Hematopoietic multipotent progenitor cell treated with erythropoietin and hydrocortisone succinate and interleukin-3 and kit ligand, for 8 days (in vitro differentiated cells): ENCODE data around the gene CBLB.
"Not testable (repeated sequence)": the region's sequence is repeated elsewhere in the genome, so short reads cannot be mapped to it uniquely, and the experiment has no call there.

Source experiments
- DNase-seq: peaks from one replicate; pipeline ENCODE4 v3.0.0-alpha.2; 2015

Gene CBLB

DNA sequence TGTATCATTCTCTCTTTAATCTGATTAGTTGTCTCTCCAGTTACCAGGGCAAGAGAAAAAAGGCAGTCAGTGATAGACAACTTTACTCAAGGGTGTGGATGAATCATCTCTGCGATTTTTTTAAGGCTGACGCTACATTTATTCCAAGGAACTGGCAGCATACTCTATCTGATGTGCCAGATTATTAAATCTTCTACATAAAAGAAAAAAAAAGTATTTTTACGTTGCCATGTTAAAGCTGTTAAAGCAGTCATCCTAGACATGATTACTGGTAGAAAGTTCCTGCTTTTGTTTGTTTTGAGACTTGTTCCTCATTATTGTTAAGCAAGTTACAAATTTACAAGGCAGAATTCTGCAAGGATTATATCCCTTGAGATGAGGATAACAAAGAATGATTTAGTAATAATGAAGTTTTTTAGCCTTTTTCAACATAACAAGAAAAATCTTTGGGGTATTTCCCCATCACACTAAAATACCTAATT lies 121.7 kb downstream of the CBLB start:
- no peak for DNase-seq

DNA sequence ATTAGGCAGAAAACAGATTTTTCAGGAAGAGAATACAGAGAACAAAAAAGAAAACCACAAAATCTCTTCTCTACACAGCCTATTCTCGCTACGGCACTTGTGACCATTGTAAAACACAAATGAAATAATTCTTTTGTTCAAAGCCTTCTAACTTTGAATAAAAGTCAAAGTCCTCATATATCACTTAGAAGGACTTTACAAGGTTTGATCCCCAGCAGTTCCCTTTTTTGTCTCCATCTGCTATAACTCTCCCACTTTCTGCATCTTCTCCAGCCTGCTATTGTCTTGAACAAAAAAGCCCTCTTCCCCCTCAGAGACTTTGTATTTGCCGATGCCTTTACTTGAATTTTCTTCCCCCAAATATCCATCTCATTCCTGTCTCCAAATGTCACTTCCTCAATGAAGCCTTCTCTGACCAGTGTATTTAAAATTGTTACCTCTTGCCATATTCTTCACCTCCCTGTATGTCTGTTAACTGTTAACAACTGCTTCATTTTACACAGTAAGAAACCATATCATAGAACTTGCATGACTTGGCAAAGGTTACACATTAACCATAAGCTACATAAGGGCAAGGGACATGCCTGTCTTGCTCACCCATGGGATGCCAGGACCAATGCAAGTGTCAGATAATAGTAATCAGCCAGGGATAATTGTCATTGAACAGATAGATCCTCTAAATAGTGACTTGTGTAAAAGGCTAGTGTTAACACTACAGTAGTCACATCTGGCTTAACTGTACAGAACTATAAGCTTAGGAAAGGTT lies 122.4 kb downstream of the CBLB start:
- DNase-seq: no peak

- no peak for DNase-seq
Observed at GRCh38 chr3:105745046-105745445, 123.8 kb downstream of the CBLB start.

DNA sequence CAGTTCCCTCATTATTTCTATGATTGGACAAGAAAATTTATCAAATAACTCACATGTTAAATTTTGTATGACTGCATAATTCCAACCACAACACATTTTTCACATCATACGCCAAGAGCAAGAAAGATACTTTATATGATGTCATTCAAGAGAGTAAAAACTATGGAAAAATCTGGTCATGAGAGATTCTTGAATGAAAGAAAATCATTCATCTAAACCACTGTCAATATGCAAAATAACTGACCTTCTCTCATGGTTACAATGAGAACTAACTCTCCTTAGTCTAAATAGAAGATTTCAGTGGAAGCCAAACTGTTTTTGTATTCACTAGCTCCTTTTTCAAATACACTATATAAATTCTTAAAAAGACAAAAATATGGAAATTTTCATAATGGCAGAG lies 124.6 kb downstream of the CBLB start:
- DNase-seq: no peak

DNA sequence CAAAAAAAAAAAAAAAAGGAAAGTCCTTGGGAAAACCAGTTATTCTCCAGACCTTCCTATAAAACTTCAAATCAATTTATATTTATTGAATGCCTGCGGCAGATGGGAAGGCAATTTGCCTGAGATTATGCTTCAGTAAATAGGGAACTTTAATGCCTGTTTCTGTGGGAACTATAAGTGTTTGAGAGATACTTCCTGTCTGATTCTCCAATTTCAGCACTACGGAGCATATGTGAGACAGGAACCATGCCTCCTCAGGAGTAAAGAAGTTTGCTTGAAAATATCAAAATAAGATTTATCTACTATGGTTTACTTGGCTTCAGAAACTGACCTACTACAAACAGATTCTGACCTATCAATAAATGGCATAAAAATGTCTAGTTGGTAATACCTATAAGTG lies 135.5 kb downstream of the CBLB start:
- no peak for DNase-seq

DNA sequence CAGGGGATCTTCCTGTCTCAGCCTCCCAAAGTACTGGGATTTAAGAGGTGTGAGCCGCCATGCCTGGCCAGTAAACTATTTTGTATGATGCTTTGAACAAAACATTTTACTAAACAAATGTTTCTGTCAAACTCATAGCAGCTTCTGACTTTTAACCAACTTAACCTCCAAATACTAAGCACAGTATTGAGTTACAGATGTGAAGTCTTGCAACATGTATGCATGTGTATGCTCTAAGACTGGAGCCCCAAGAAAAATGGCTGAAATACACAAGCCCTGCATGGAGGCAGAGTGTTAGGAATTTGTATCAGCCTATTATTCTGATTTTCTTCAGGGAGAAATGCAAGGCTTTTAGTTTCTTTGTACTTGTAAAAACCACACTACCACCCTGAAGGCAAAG lies 137.1 kb downstream of the CBLB start:
- DNase-seq: no peak

- DNase-seq: no peak
Observed at GRCh38 chr3:105730801-105731354, 137.9 kb downstream of the CBLB start.

- DNase-seq: no peak
Observed at GRCh38 chr3:105729667-105730066, 139.1 kb downstream of the CBLB start.

GRCh38 chr3:105728771-105729312 lies 140.0 kb downstream of the CBLB start:
- DNase-seq: no peak

- not testable (repeated sequence) for DNase-seq
Observed at GRCh38 chr3:105727036-105727435, 141.8 kb downstream of the CBLB start.

- peak; percentile 13 for DNase-seq
Observed at GRCh38 chr3:105722943-105723556, 145.8 kb downstream of the CBLB start.

GRCh38 chr3:105719791-105720190 lies 149.0 kb downstream of the CBLB start:
- no peak for DNase-seq

DNA sequence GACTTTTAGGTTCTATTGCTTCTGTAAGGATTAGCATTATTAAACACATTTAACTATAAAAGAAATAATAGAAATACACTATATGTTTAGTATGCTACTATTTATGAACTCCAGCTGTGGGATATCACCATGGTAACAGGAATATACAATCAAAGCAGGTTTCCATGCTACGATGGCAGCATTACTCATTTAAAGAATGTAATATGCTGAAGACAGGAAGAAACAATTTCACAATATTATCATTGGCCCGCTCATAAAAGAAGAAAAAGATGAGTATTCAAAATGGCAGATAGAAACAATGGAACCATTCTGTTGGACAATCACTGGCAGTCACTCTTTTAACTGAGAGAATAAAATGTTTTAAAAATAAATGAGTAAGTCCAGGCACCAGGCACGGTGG lies 153.4 kb downstream of the CBLB start:
- DNase-seq: no peak

DNA sequence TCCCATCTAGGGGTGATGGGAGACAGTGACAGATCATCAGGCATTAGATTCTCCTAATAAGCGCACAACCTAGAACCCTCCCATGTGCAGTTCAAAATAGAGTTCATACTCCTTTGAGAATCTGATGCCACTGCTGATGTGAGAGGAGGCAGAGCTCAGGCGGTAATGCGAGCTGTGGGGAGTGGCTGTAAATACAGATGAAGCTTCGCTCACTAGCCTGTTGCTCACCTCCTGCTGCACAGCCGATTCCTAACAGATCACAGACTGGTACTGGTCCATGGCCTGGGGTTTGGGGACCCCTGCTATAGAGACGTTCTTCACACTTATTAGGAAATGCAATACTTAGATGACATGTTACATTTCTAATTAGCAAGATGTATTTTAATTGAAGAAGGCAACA lies 154.4 kb downstream of the CBLB start:
- no peak for DNase-seq

DNA sequence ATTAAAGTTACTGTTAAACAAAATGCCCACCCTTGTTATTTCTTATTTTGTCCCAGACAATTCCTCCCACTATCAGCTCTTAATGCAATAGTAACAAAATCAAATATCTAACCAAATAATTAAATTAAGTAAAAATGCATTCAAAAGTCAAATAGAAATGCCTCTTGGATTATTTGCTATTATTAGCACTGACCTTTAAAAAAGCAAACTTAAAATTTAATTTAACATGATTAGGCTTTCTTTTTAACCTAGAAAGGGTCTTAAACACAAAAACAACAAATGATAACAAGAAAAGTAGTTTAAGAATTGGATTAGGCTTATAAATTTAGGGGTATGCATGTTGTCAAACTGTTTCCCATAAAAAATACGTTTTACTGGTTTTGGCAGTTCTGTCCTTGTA lies 159.8 kb downstream of the CBLB start:
- DNase-seq: no peak

GRCh38 chr3:105707009-105707408 lies 161.8 kb downstream of the CBLB start:
- no peak for DNase-seq

DNA sequence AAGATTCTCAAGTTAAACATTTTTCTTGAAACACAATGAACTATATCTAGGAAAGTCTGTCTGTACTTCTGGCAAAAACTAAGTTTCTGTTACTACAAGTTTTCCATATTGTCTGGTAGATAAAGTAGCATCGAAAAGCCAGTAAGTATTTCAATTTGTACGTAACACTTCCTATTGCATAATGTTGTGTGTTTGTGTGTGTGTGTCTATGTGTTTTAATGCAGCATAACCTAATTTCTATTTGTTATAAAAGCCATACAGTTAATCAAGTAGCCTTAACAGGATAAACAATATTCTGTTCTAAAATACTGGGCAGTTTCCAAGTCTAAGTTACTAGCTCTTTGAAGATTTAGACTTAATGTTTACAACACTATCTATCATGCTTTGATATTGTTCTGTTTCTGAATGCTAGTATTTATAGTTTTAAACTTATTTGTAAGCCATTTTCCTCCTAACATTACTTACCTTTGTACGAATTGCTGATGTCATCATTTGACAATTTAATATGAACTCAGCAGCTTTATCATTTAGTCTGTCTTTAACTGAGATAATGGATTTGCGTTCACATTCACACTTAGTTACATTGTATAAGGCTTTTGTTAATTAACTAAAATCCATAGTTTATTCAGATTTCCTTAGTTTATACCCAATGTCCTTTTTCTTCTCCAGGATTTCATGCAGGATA lies 163.9 kb downstream of the CBLB start:
- DNase-seq: no peak

GRCh38 chr3:105700575-105700974 lies 168.2 kb downstream of the CBLB start:
- no peak for DNase-seq

DNA sequence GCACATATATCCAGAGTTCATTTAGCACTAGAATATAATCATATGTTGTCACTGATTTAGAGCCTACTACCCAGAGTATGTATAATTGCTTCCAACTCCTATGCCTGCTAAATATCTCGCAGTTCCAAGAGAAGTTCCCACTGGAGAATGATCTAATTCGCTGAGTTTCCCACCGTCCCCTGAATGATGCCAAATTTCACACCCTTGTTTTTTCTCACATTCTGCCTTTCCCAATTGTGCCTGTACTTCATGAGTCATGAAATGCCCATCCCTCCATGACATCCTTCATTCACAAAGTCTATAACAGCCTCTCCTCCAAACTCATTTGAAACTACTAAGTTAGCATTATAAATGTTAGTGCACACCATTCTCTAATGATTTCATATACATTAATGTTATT lies 177.2 kb downstream of the CBLB start:
- DNase-seq: no peak

GRCh38 chr3:105691053-105691452 lies 177.8 kb downstream of the CBLB start:
- no peak for DNase-seq

GRCh38 chr3:105688821-105689220 lies 180.0 kb downstream of the CBLB start:
- DNase-seq: no peak

DNA sequence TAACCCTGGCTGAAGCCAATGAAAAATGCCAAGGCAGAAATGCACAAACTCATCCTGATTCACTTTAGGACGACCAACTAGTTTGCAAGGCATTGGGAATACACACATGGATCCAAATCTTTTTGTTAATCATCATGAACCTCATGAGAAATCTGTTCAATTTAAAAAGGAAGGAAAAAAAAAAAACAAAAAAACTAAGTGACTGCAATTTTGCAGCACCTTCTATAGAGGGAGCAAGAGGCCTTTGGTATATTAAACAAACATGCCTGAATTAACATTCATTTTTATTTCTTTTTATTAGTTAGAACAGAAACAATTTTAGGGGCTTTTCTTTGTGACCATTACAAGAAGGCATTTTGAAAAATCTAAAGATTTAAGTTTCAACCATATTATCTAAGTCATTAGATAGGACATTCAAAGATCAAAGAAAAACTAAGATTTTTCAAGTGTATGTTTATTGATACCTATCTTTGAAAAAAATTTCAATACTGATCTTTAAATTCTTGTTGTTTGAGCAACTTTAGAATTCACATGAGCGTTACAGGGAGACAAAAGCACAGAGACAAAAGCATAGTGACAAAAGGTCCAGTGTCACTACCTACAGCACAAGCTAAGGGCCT lies 182.4 kb downstream of the CBLB start:
- peak; percentile 7 for DNase-seq

DNA sequence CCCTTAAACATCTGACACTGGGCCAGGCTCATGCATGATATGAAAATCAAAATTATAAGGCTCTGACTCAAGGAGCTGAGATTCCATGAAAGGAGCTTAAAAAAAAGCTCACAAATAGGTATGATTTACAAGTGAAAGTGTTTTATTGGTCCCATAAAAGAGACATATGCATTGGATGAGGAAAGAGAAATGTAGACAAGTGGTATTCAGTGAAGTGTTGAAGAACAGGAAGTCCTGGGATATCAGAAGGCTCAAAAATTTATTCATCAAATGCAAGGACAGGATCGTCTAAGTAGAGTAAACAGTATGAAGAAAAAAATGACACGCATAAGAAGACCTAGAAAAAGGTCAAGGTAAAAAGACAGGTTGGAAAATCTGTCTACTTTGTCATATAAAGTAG lies 188.9 kb downstream of the CBLB start:
- DNase-seq: no peak
